Prostate gland (tissue), 2 donors: ENCODE measurements around the gene MAP2K1.

ENCODE experiments used
- POLR2A ChIP-seq: fragments of 450-650 bp; IDR thresholded peaks from one replicate; pipeline ENCODE4 v1.6.1; 2016; ENCODE audit warnings: antibody characterized with exemption, mild to moderate bottlenecking
- POLR2AphosphoS5 ChIP-seq: sonication (generic); formaldehyde crosslinking; IDR thresholded peaks from one replicate; pipeline ENCODE4 v1.6.1; 2017; ENCODE audit warnings: antibody characterized with exemption
- TF ChIP-seq, protein P1 (sequence below), 4 experiments: fragments of 200-600 bp in 2 of 4; fragments of 450-650 bp in 2 of 4; sonication (generic) in 2 of 4; IDR thresholded peaks; 1 replicate in 3 of 4; 2 replicates in 1 of 4; pipeline ENCODE4 v1.5.1; 2016 to 2019; ENCODE audit warnings: antibody characterized with exemption in 4 of 4, mild to moderate bottlenecking in 2 of 4, moderate library complexity in 2 of 4

DNA sequence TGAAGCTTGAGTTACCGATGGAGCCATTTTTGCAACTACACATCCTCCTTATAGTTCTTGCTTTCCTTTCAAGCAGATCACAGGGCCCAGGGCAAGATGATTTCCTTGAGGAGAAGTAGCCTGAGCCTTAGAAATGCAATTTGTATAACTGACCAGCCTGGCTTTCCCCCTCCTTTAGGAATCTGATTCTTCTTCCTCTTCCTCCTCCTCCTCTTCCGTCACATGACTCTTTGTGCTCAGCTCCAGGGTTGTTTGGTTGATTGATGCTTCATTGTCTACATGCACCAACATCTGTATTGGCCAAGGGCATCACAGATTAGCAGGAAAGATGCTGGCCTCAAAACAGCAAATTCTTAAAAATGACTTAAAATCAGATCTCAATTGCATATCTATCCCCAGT lies 107.5 kb downstream of the MAP2K1 start:
- TF ChIP-seq, protein P1, sequence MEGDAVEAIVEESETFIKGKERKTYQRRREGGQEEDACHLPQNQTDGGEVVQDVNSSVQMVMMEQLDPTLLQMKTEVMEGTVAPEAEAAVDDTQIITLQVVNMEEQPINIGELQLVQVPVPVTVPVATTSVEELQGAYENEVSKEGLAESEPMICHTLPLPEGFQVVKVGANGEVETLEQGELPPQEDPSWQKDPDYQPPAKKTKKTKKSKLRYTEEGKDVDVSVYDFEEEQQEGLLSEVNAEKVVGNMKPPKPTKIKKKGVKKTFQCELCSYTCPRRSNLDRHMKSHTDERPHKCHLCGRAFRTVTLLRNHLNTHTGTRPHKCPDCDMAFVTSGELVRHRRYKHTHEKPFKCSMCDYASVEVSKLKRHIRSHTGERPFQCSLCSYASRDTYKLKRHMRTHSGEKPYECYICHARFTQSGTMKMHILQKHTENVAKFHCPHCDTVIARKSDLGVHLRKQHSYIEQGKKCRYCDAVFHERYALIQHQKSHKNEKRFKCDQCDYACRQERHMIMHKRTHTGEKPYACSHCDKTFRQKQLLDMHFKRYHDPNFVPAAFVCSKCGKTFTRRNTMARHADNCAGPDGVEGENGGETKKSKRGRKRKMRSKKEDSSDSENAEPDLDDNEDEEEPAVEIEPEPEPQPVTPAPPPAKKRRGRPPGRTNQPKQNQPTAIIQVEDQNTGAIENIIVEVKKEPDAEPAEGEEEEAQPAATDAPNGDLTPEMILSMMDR (IDR thresholded peaks at IDR 0.05) = no peak
- TF ChIP-seq POLR2AphosphoS5 (no peak), POLR2A (no peak)
